HepG2 (cell line): Measurements from ENCODE around the gene IRAK3. TPM values are rescaled to one million over a fixed set of nuclear protein-coding genes. Genes with fewer than 3 reads are reported as not detected.

ENCODE experiments used
- ATAC-seq: fragments of 200-7000 bp; cut with Tn5 transposase; 3 replicates; pipeline ENCODE4 v1.9.1; 2020; ENCODE audit warnings: mild to moderate bottlenecking, moderate library complexity
- BruUV-seq: library from RNA; stranded (reverse); fragments of 400-500 nt; replicated peaks from 2 replicates; lab custom pipeline; 2021; lab: Mats Ljungman, UMichigan
- CTCF ChIA-PET: fragments of 300-600 bp; formaldehyde crosslinking; extraction: SDS; loops from one replicate; lab custom pipeline; 2021; ENCODE audit warnings: low total read pairs, inconsistent platforms, low intra/inter-chr PET ratio; lab: Yijun Ruan, JAX
- POLR2A ChIA-PET: fragments of 350-600 bp; sonication (Branson Sonifier 250); formaldehyde crosslinking; loops from one replicate; lab custom pipeline; 2020; ENCODE audit warnings: antibody characterized with exemption, inconsistent platforms; lab: Yijun Ruan, JAX
- DNase-seq: peaks from one replicate; pipeline ENCODE4 v3.0.0-alpha.2; 2015; ENCODE audit warnings: low spot score
- FAIRE-seq: peaks from 3 replicates; lab custom pipeline; 2011; peaks lifted over from hg19 to GRCh38; lab: Jason Lieb, UNC
- H2AFZ ChIP-seq: one replicate; pipeline ENCODE4 v1.6.1; 2011; ENCODE audit warnings: low read length, inconsistent platforms
- H3K27ac ChIP-seq: fragments of 300-600 bp; 3 replicates; pipeline ENCODE4 v1.8.0; 2011; ENCODE audit warnings: mixed run types, mild to moderate bottlenecking, mixed read lengths, low read length, inconsistent platforms; ENCODE audit not compliant: insufficient read depth; ENCODE audit errors: extremely low read length
- H3K27me3 ChIP-seq, 2 experiments: fragments of 200-600 bp in 1 of 2; 2 replicates in 1 of 2; 3 replicates in 1 of 2; pipeline versions ENCODE4 v1.6.0 to v1.8.0; 2011; ENCODE audit warnings: low read length in 2 of 2, mild to moderate bottlenecking in 2 of 2, moderate library complexity in 2 of 2, inconsistent platforms in 1 of 2; ENCODE audit not compliant: insufficient read depth in 2 of 2, control insufficient read depth in 1 of 2
- H3K36me3 ChIP-seq, 2 experiments: fragments of 200-600 bp in 1 of 2; replicated peaks in 1 of 2; 2 replicates in 1 of 2; 3 replicates in 1 of 2; pipeline versions ENCODE4 v1.5.1 to v1.8.0; 2011; ENCODE audit warnings: low read length in 2 of 2, inconsistent platforms in 1 of 2; ENCODE audit not compliant: insufficient read depth in 2 of 2, control insufficient read depth in 1 of 2
- H3K4me1 ChIP-seq: 2 replicates; pipeline ENCODE4 v1.5.1; 2012; ENCODE audit warnings: low read length, inconsistent platforms; ENCODE audit not compliant: insufficient read depth
- H3K4me2 ChIP-seq: 2 replicates; pipeline ENCODE4 v1.6.0; 2011; ENCODE audit warnings: low read depth, low read length, inconsistent platforms
- H3K4me3 ChIP-seq, 3 experiments: fragments of 200-600 bp in 1 of 3; sonication (generic), shearing (Covaris generic) in 1 of 3; replicated peaks in 1 of 3; 2 replicates each; pipeline ENCODE4 v1.5.1; 2011 to 2016; ENCODE audit warnings: low read length in 3 of 3, inconsistent platforms in 2 of 3, low read depth in 2 of 3, mild to moderate bottlenecking in 2 of 3, control low read depth in 1 of 3, mixed read lengths in 1 of 3; ENCODE audit not compliant: insufficient read depth in 1 of 3
- H3K79me2 ChIP-seq: one replicate; pipeline ENCODE4 v1.6.1; 2011; ENCODE audit warnings: low read length, inconsistent platforms; ENCODE audit not compliant: insufficient read depth
- H3K9ac ChIP-seq: 2 replicates; pipeline ENCODE4 v1.6.0; 2011; ENCODE audit warnings: mild to moderate bottlenecking, low read depth, low read length, inconsistent platforms; ENCODE audit not compliant: insufficient read depth
- H3K9me3 ChIP-seq: 2 replicates; pipeline ENCODE4 v1.5.1; 2012; ENCODE audit warnings: mild to moderate bottlenecking, low read length
- H4K20me1 ChIP-seq: 2 replicates; pipeline ENCODE4 v1.6.0; 2011; ENCODE audit warnings: inconsistent platforms, mild to moderate bottlenecking, low read length, moderate library complexity; ENCODE audit not compliant: insufficient read depth
- BATF2 ChIP-seq: sonication (generic); formaldehyde crosslinking; IDR thresholded peaks from 2 replicates; pipeline ENCODE4 v1.8.0; 2022; ENCODE audit warnings: mild to moderate bottlenecking, missing genetic modification reagents, moderate library complexity
- BORCS8-MEF2B ChIP-seq: sonication (generic); formaldehyde crosslinking; IDR thresholded peaks from 2 replicates; pipeline ENCODE4 v1.8.0; 2022; ENCODE audit warnings: mild to moderate bottlenecking, missing genetic modification reagents
- CAMTA2 ChIP-seq: sonication (generic); formaldehyde crosslinking; IDR thresholded peaks from 2 replicates; pipeline ENCODE4 v1.4.0; 2020; ENCODE audit warnings: mild to moderate bottlenecking, missing genetic modification reagents, borderline replicate concordance
- EED ChIP-seq: sonication (generic); formaldehyde crosslinking; IDR thresholded peaks from 2 replicates; pipeline ENCODE4 v1.5.0; 2020; ENCODE audit warnings: mild to moderate bottlenecking, missing genetic modification reagents
- HOXA7 ChIP-seq: sonication (generic); formaldehyde crosslinking; IDR thresholded peaks from 2 replicates; pipeline ENCODE4 v1.8.1; 2022; ENCODE audit warnings: mild to moderate bottlenecking, missing genetic modification reagents, moderate library complexity
- KIAA2018 ChIP-seq: sonication (generic); formaldehyde crosslinking; IDR thresholded peaks from 2 replicates; pipeline ENCODE4 v1.5.0; 2020; ENCODE audit warnings: mild to moderate bottlenecking, missing genetic modification reagents, borderline replicate concordance
- MATR3 ChIP-seq: sonication (generic); formaldehyde crosslinking; IDR thresholded peaks from 2 replicates; pipeline ENCODE4 v1.4.0; 2020; ENCODE audit warnings: missing genetic modification reagents
- NFE2 ChIP-seq: sonication (generic); formaldehyde crosslinking; IDR thresholded peaks from 2 replicates; pipeline ENCODE4 v1.4.0; 2020; ENCODE audit warnings: missing genetic modification reagents
- THAP8 ChIP-seq: sonication (generic); formaldehyde crosslinking; IDR thresholded peaks from 2 replicates; pipeline ENCODE4 v1.5.1; 2020; ENCODE audit warnings: missing genetic modification reagents, mild to moderate bottlenecking, borderline replicate concordance
- THRA ChIP-seq: sonication (generic); formaldehyde crosslinking; IDR thresholded peaks from 2 replicates; pipeline ENCODE4 v1.4.0; 2020; ENCODE audit warnings: missing genetic modification reagents, borderline replicate concordance
- TRIM24 ChIP-seq: sonication (generic); formaldehyde crosslinking; IDR thresholded peaks from 2 replicates; pipeline ENCODE4 v1.8.0; 2022; ENCODE audit warnings: mild to moderate bottlenecking, missing genetic modification reagents
- ZKSCAN1 ChIP-seq: fragments of 150-350 bp; IDR thresholded peaks from 2 replicates; pipeline ENCODE4 v1.6.1; 2014; ENCODE audit warnings: low read length
- ZSCAN20 ChIP-seq: sonication (generic); formaldehyde crosslinking; IDR thresholded peaks from 2 replicates; pipeline ENCODE4 v1.4.0; 2020; ENCODE audit warnings: missing genetic modification reagents, mild to moderate bottlenecking, borderline replicate concordance
- WGBS: methylation state at CpG from one replicate; pipeline ENCODE4 v1.1.6; 2017; ENCODE audit warnings: low lambda C conversion rate; 5-methylcytosine and 5-hydroxymethylcytosine counted together
- in situ Hi-C: cut with HindIII; loops from 2 replicates; pipeline ENCODE4 v1.10.0; 2017; ENCODE audit warnings: low pct_unique_long_range_greater_than_20kb; ENCODE audit not compliant: extremely low pct_ligation_motif_present
- intact Hi-C: fragments of 100-400 bp; cut with micrococcal nuclease; formaldehyde crosslinking; loops from one replicate; pipeline ENCODE4 v1.10.0; 2022; ENCODE audit not compliant: unreplicated experiment
- polyA plus RNA-seq, 8 experiments: library from polyadenylated mRNA; depleted of rRNA in 3 of 8; stranded (reverse) in 7 of 8; unstranded in 1 of 8; fragments of >200 nt; fragmentation: Illumina TruSeq in 4 of 8; extraction: Trizol in 4 of 8; gene quantifications; 2 replicates each; pipeline versions ENCODE4 v1.2.1 to v1.2.3, GENCODE V29; 2011 to 2016; ENCODE audit warnings: low read depth in 4 of 8, missing spikeins in 1 of 8, mixed read lengths in 1 of 8; ENCODE audit not compliant: insufficient read depth in 1 of 8
- total RNA-seq, 5 experiments: library from RNA; depleted of rRNA; stranded (reverse); fragments of >200 nt; fragmentation: Illumina TruSeq; extraction: Trizol; gene quantifications; 2 replicates each; pipeline ENCODE4 v1.2.3, GENCODE V29; 2016; ENCODE audit warnings: low read depth in 1 of 5

The IRAK3 gene
- total and polyA plus RNA-seq, 2 of the 13 experiments (the other 11 are each of a cell fraction or from before 2014, with no cell fraction given) = 0.01 TPM; not detected in 1

GRCh38 chr12:66289485-66289884 lies 100.5 kb downstream of the IRAK3 start (continued):
- no peak for TF ChIP-seq KIAA2018 (CRISPR knock-in tag)
- no peak for TF ChIP-seq BORCS8-MEF2B (CRISPR knock-in tag)
- TF ChIP-seq ZSCAN20 (CRISPR knock-in tag) = no peak
- no peak for TF ChIP-seq CAMTA2 (CRISPR knock-in tag)

- ChIA-PET CTCF (no interaction called here), POLR2A (no interaction called here)
- Histone ChIP-seq H3K4me2 (no peak overlapping the region), H3K9me3 (no peaks in the 10 kb centered on the region), H3K27me3 (peaks cover 0 to 5% of the 10 kb centered on the region in 2 experiments; a peak in 4 of 5 replicates), H3K4me1 (no peaks in the 10 kb centered on the region), H3K9ac (no peak overlapping the region), H2AFZ (no peak overlapping the region), H3K27ac (no peak overlapping the region), H4K20me1 (no peaks in the 10 kb centered on the region), H3K4me3 (no peak overlapping the region), H3K79me2 (no peaks in the 10 kb centered on the region), H3K36me3 (no peaks in the 10 kb centered on the region)
- FAIRE-seq (no peak), ATAC-seq (no peak), DNase-seq (no peak)
- in situ Hi-C loops (no loop called here), intact Hi-C loops (no loop called here)
- no TSS peak for BruUV-seq
- WGBS = 45% methylated on average over 2 of the region's 2 CpGs
- TF ChIP-seq THRA (CRISPR knock-in tag) (no peak), MATR3 (CRISPR knock-in tag) (no peak), NFE2 (no peak), HOXA7 (no peak), THAP8 (CRISPR knock-in tag) (no peak), TRIM24 (CRISPR knock-in tag) (no peak), EED (CRISPR knock-in tag) (no peak), ZKSCAN1 (no peak), BATF2 (CRISPR knock-in tag) (no peak)
These were observed 101.7 kb downstream of the IRAK3 start for GRCh38 chr12:66290716-66291200.
